GM12878 (cell line): ENCODE results near the gene PRCP. TPM values are rescaled to one million over a fixed set of nuclear protein-coding genes. Genes with fewer than 3 reads are reported as not detected.

Experiments
- ATAC-seq: fragments of 200-7000 bp; cut with Tn5 transposase; 3 replicates; pipeline ENCODE4 v1.9.1; 2020; ENCODE audit warnings: mild to moderate bottlenecking, moderate library complexity
- BruUV-seq: library from RNA; stranded (reverse); fragments of 400-500 nt; replicated peaks from 2 replicates; lab custom pipeline; 2021; lab: Mats Ljungman, UMichigan
- CTCF ChIA-PET: fragments of 300-600 bp; sonication (Branson Sonifier 250); formaldehyde crosslinking; extraction: SDS; loops from one replicate; lab custom pipeline; 2021; ENCODE audit warnings: inconsistent platforms; lab: Yijun Ruan, JAX
- POLR2A ChIA-PET: fragments of 350-600 bp; formaldehyde crosslinking; extraction: SDS; loops from one replicate; lab custom pipeline; 2021; ENCODE audit warnings: inconsistent platforms; lab: Charles Lee
- RAD21 ChIA-PET: fragments of 300-600 bp; sonication (Branson Sonifier 250); formaldehyde crosslinking; loops from one replicate; lab custom pipeline; 2023; ENCODE audit warnings: antibody characterized with exemption; ENCODE audit not compliant: unreplicated experiment; lab: Charles Lee
- SMC1A ChIA-PET: fragments of 300-600 bp; sonication (Branson Sonifier 250); formaldehyde crosslinking; loops from one replicate; lab custom pipeline; 2023; ENCODE audit not compliant: unreplicated experiment, uncharacterized antibody; lab: Charles Lee
- DNase-seq: peaks from one replicate; pipeline ENCODE4 v3.0.0-alpha.2; 2011; ENCODE audit warnings: low read depth, low spot score
- FAIRE-seq: peaks from 3 replicates; lab custom pipeline; 2011; peaks lifted over from hg19 to GRCh38; lab: Jason Lieb, UNC
- H2AFZ ChIP-seq: 2 replicates; pipeline ENCODE4 v1.6.0; 2011; ENCODE audit warnings: low read depth, low read length, control low read depth; ENCODE audit not compliant: control insufficient read depth
- H3K27ac ChIP-seq: 2 replicates; pipeline ENCODE4 v1.5.1; 2011; ENCODE audit warnings: control low read depth; ENCODE audit not compliant: control insufficient read depth, insufficient read depth
- H3K27me3 ChIP-seq, 2 experiments: replicated peaks in 1 of 2; 2 replicates each; pipeline versions ENCODE4 v1.6.0 to v1.6.1; 2011; ENCODE audit warnings: low read length in 1 of 2; ENCODE audit not compliant: control insufficient read depth in 2 of 2, insufficient read depth in 2 of 2
- H3K36me3 ChIP-seq, 2 experiments: 2 replicates each; pipeline ENCODE4 v1.5.1; 2011; ENCODE audit warnings: low read length in 1 of 2; ENCODE audit not compliant: control insufficient read depth in 2 of 2, insufficient read depth in 2 of 2
- H3K4me1 ChIP-seq: 2 replicates; pipeline ENCODE4 v1.6.1; 2011; ENCODE audit warnings: mild to moderate bottlenecking, low read length, moderate library complexity, mixed read lengths; ENCODE audit not compliant: control insufficient read depth, insufficient read depth
- H3K4me2 ChIP-seq: 2 replicates; pipeline ENCODE4 v1.6.0; 2011; ENCODE audit warnings: control low read depth; ENCODE audit not compliant: control insufficient read depth, insufficient read depth
- H3K4me3 ChIP-seq: fragments of 200-600 bp; sonication (generic); 2 replicates; pipeline ENCODE4 v1.5.1; 2016
- H3K79me2 ChIP-seq: 2 replicates; pipeline ENCODE4 v1.6.0; 2011; ENCODE audit warnings: low read length; ENCODE audit not compliant: control insufficient read depth, insufficient read depth
- H3K9ac ChIP-seq: 2 replicates; pipeline ENCODE4 v1.8.0; 2011; ENCODE audit warnings: low read length, control low read depth, mixed read lengths; ENCODE audit not compliant: control insufficient read depth, insufficient read depth
- H3K9me3 ChIP-seq: replicated peaks from 3 replicates; pipeline ENCODE4 v1.5.1; 2011; ENCODE audit warnings: mild to moderate bottlenecking, low read length; ENCODE audit not compliant: control insufficient read depth, insufficient read depth
- H4K20me1 ChIP-seq: 2 replicates; pipeline ENCODE4 v1.6.0; 2011; ENCODE audit not compliant: control insufficient read depth, insufficient read depth
- CREB1 ChIP-seq: IDR thresholded peaks from 2 replicates; pipeline ENCODE4 v1.6.1; 2012; ENCODE audit warnings: low read depth, mild to moderate bottlenecking, inconsistent platforms
- EP300 ChIP-seq, 2 experiments: fragments of 150-350 bp in 1 of 2; IDR thresholded peaks; 2 replicates each; pipeline ENCODE4 v1.6.1; 2011 to 2012; ENCODE audit warnings: low read depth in 2 of 2, low read length in 2 of 2, borderline replicate concordance in 1 of 2, improper control_type of control experiment in 1 of 2, inconsistent platforms in 1 of 2; ENCODE audit not compliant: control insufficient read depth in 1 of 2
- HDAC2 ChIP-seq: fragments of 200-600 bp; sonication (generic); IDR thresholded peaks from 2 replicates; pipeline ENCODE4 v1.6.1; 2017
- KDM1A ChIP-seq: fragments of 200-600 bp; sonication (generic); IDR thresholded peaks from 2 replicates; pipeline ENCODE4 v1.6.1; 2016; ENCODE audit warnings: borderline replicate concordance
- NFXL1 ChIP-seq: fragments of 450-650 bp; IDR thresholded peaks from 2 replicates; pipeline ENCODE4 v1.6.1; 2017; ENCODE audit warnings: antibody characterized with exemption, mild to moderate bottlenecking, borderline replicate concordance
- NR2F1 ChIP-seq: fragments of 450-650 bp; conservative IDR thresholded peaks from 2 replicates; pipeline ENCODE4 v1.6.1; 2017; ENCODE audit warnings: mild to moderate bottlenecking
- NRF1 ChIP-seq: conservative IDR thresholded peaks from 2 replicates; pipeline ENCODE4 v1.6.1; 2011; ENCODE audit warnings: mild to moderate bottlenecking, low read depth, low read length, improper control_type of control experiment
- SMAD5 ChIP-seq: IDR thresholded peaks from 2 replicates; pipeline ENCODE4 v1.6.1; 2016; ENCODE audit warnings: antibody characterized with exemption, low read depth
- SREBF1 ChIP-seq: IDR thresholded peaks from 2 replicates; pipeline ENCODE4 v1.6.1; 2012; ENCODE audit warnings: mild to moderate bottlenecking, low read length
- SREBF2 ChIP-seq: IDR thresholded peaks from 2 replicates; pipeline ENCODE4 v1.6.1; 2012; ENCODE audit warnings: mild to moderate bottlenecking, low read length
- STAT1 ChIP-seq: fragments of 450-650 bp; conservative IDR thresholded peaks from 2 replicates; pipeline ENCODE4 v1.6.1; 2014; ENCODE audit warnings: antibody characterized with exemption, mild to moderate bottlenecking
- TAF1 ChIP-seq: IDR thresholded peaks from 2 replicates; pipeline ENCODE4 v1.6.1; 2011; ENCODE audit warnings: mild to moderate bottlenecking, low read depth, low read length, borderline replicate concordance
- TARDBP ChIP-seq: IDR thresholded peaks from 2 replicates; pipeline ENCODE4 v1.6.1; 2016; ENCODE audit warnings: borderline replicate concordance
- WGBS: methylation state at CpG from one replicate; pipeline ENCODE4 v1.1.6; 2016; ENCODE audit warnings: low lambda C conversion rate; ENCODE audit not compliant: insufficient replicate concordance, insufficient coverage; ENCODE audit errors: missing lambda C conversion rate; 5-methylcytosine and 5-hydroxymethylcytosine counted together
- in situ Hi-C: fragments of 300-500 bp; cut with MboI; formaldehyde crosslinking; loops from 9 replicates; pipeline ENCODE4 v1.14.3; 2018; ENCODE audit warnings: mixed read lengths
- intact Hi-C: fragments of 100-400 bp; cut with micrococcal nuclease; formaldehyde crosslinking; loops from one replicate; pipeline ENCODE4 v1.14.2; 2022; ENCODE audit not compliant: unreplicated experiment
- polyA plus RNA-seq, 11 experiments: library from polyadenylated mRNA; depleted of rRNA in 4 of 11; unstranded in 6 of 11; stranded (reverse) in 5 of 11; fragments of >200 nt; fragmentation: Nextera tagmentation in 4 of 11; fragmentation: Illumina TruSeq in 1 of 11; extraction: Ambion mirVana in 4 of 11; extraction: Trizol in 1 of 11; gene quantifications; 1 replicate in 1 of 11; 2 replicates in 10 of 11; pipeline versions ENCODE4 v1.2.1 to v1.2.3, GENCODE V29; 2011 to 2016; ENCODE audit warnings: inconsistent platforms in 2 of 11, missing spikeins in 2 of 11, low read depth in 1 of 11
- total RNA-seq, 4 experiments: library from RNA; depleted of rRNA in 3 of 4; stranded (reverse); fragments of >200 nt in 3 of 4; fragmentation: Illumina TruSeq in 1 of 4; extraction: Trizol in 1 of 4; gene quantifications; 2 replicates each; pipeline versions ENCODE4 v1.2.1 to v1.2.3, GENCODE V29; 2013 to 2021
- TF ChIP-seq, protein P1 (sequence below): IDR thresholded peaks from 2 replicates; pipeline ENCODE4 v1.6.1; 2011; ENCODE audit warnings: mild to moderate bottlenecking, low read depth, low read length, moderate library complexity; ENCODE audit not compliant: insufficient replicate concordance

Gene PRCP
- total and polyA plus RNA-seq, 10 of the 15 experiments (the other 5 are each of a cell fraction or from before 2014, with no cell fraction given), result 14.9 to 43.6 (median 20.0) TPM

DNA sequence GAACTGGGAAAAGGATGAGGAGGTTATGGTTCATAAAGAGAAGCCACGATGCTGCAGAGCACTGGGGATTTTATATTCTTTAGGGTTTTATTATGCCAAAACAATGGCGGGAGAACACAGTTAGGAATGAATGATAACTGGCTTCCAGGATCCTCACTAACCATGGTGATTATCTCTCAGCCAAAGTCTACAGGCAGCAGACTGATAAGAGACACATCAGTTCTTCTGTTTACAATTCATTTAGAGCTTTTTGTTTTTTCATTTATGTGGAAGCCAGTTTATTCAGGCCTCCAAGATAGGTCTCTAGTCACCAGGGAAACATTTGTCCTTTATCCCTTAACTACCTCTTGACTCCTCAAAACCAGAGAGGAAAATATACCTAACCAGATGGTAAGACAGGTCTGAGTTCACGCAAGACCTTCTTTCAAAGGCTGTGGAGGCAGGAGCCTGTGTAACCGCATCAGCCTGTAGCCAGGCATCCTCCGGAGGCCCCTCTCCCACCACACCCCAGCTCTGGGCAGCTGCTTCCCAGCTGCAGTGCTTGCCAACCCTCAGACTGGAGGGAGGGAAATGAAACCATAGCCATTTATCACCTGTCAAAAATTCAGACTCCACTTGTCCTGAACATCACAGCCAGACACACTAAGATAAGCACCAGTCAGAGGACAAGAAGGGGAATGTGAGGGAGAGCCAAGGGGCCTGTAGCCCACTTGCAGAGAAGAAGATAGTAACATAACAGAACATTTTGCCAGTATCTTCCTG is 109.3 kb downstream of the PRCP start (continued):
- no peak for TF ChIP-seq EP300 (IDR thresholded peaks at IDR 0.05; ENCODE audit: borderline replicate concordance in 1 of 2, control insufficient read depth in 1 of 2, low read depth in 2 of 2, low read length in 2 of 2)
- no peak for TF ChIP-seq NR2F1

GRCh38 chr11:82787981-82788380 is 112.2 kb downstream of the PRCP start:
- no peak overlapping the region for H3K4me3 ChIP-seq
- FAIRE-seq (no peak), DNase-seq (no peak), ATAC-seq (no peak)
- CTCF ChIA-PET, result interaction anchor here (1.4 to 2.5 kb wide), 2 partner anchors 12 to 505 kb away, joined by 3 to 11 read pairs; no protein-coding TSS in a partner anchor
- H3K4me1 ChIP-seq, result no peaks in the 10 kb centered on the region
- no peaks in the 10 kb centered on the region for H3K9me3 ChIP-seq
- intact Hi-C loops (no loop called here), in situ Hi-C loops (no loop called here)
- SMC1A ChIA-PET, result no interaction called here
- no peak overlapping the region for H3K4me2 ChIP-seq
- RAD21 ChIA-PET, result no interaction called here
- POLR2A ChIA-PET, result no interaction called here
- H3K27ac ChIP-seq, result no peak overlapping the region
- no peak overlapping the region for H3K9ac ChIP-seq
- no peak overlapping the region for H2AFZ ChIP-seq
- H4K20me1 ChIP-seq, result no peaks in the 10 kb centered on the region
- H3K27me3 ChIP-seq, result 0 out of 4 replicates have a peak, but pooled peaks cover 0 to 2% of the 10 kb centered on the region in 2 experiments
- WGBS, result 27% methylated on average over 4 of the region's 4 CpGs
- no peaks in the 10 kb centered on the region for H3K79me2 ChIP-seq
- no peaks in the 10 kb centered on the region for H3K36me3 ChIP-seq
- TF ChIP-seq, protein P1, sequence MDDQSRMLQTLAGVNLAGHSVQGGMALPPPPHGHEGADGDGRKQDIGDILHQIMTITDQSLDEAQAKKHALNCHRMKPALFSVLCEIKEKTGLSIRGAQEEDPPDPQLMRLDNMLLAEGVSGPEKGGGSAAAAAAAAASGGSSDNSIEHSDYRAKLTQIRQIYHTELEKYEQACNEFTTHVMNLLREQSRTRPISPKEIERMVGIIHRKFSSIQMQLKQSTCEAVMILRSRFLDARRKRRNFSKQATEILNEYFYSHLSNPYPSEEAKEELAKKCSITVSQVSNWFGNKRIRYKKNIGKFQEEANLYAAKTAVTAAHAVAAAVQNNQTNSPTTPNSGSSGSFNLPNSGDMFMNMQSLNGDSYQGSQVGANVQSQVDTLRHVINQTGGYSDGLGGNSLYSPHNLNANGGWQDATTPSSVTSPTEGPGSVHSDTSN, result no peak
- TF ChIP-seq KDM1A (no peak), TARDBP (no peak), HDAC2 (no peak), NRF1 (no peak), NFXL1 (no peak), SREBF1 (no peak), SMAD5 (no peak), SREBF2 (no peak), STAT1 (no peak), CREB1 (no peak), EP300 (IDR thresholded peaks at IDR 0.05; ENCODE audit: borderline replicate concordance in 1 of 2, control insufficient read depth in 1 of 2, low read depth in 2 of 2, low read length in 2 of 2) (no peak), TAF1 (no peak)
- BruUV-seq, result no TSS peak
